GM21786 (cell line): Measurements from ENCODE around the gene YWHAQ.

ENCODE experiments used
- ATAC-seq: cut with Tn5 transposase; IDR thresholded peaks from one replicate; pipeline ENCODE4 v1.9.1; 2021; ENCODE audit not compliant: unreplicated experiment

The YWHAQ gene

GRCh38 chr2:9630736-9631552 is at the start of gene YWHAQ:
YWHAQ (minus strand) TSS chr2:9630997; CDS start chr2:9630452, 545 bp downstream.
- peak; percentile 90 for ATAC-seq

GRCh38 chr2:9680082-9680481 is 49.3 kb upstream of the YWHAQ start:
- ATAC-seq = no peak

- ATAC-seq = no peak
These were observed 48.4 kb upstream of the YWHAQ start for GRCh38 chr2:9679218-9679617.

GRCh38 chr2:9678544-9678943 is 47.7 kb upstream of the YWHAQ start:
- no peak for ATAC-seq

GRCh38 chr2:9675415-9676351 is 44.9 kb upstream of the YWHAQ start:
- ATAC-seq = no peak

- no peak for ATAC-seq
These were observed 44.2 kb upstream of the YWHAQ start for GRCh38 chr2:9674891-9675414.

GRCh38 chr2:9673914-9674481 is 43.2 kb upstream of the YWHAQ start:
- ATAC-seq = no peak

GRCh38 chr2:9668687-9669345 is 38.0 kb upstream of the YWHAQ start:
- ATAC-seq = no peak

- no peak for ATAC-seq
These were observed 37.0 kb upstream of the YWHAQ start for GRCh38 chr2:9667826-9668225.

- no peak for ATAC-seq
These were observed 35.5 kb upstream of the YWHAQ start for GRCh38 chr2:9666306-9666705.

- ATAC-seq = no peak
These were observed 35.1 kb upstream of the YWHAQ start for GRCh38 chr2:9665898-9666297.

GRCh38 chr2:9664365-9664764 is 33.6 kb upstream of the YWHAQ start:
- ATAC-seq = no peak

GRCh38 chr2:9663008-9663879 is 32.4 kb upstream of the YWHAQ start:
- peak; percentile 90 for ATAC-seq

- ATAC-seq = no peak
These were observed 30.5 kb upstream of the YWHAQ start for GRCh38 chr2:9661261-9661660.

GRCh38 chr2:9660781-9661180 is 30.0 kb upstream of the YWHAQ start:
- no peak for ATAC-seq

GRCh38 chr2:9660154-9660553 is 29.4 kb upstream of the YWHAQ start:
- no peak for ATAC-seq

- ATAC-seq = no peak
These were observed 28.2 kb upstream of the YWHAQ start for GRCh38 chr2:9658972-9659371.

GRCh38 chr2:9657731-9658130 is 26.9 kb upstream of the YWHAQ start:
- no peak for ATAC-seq

- no peak for ATAC-seq
These were observed 26.3 kb upstream of the YWHAQ start for GRCh38 chr2:9657083-9657482.

- ATAC-seq = peak; percentile 85
These were observed 25.5 kb upstream of the YWHAQ start for GRCh38 chr2:9656270-9656766.
